ENCODE data around the gene TRAF2.

TRAF2 gene

DNA sequence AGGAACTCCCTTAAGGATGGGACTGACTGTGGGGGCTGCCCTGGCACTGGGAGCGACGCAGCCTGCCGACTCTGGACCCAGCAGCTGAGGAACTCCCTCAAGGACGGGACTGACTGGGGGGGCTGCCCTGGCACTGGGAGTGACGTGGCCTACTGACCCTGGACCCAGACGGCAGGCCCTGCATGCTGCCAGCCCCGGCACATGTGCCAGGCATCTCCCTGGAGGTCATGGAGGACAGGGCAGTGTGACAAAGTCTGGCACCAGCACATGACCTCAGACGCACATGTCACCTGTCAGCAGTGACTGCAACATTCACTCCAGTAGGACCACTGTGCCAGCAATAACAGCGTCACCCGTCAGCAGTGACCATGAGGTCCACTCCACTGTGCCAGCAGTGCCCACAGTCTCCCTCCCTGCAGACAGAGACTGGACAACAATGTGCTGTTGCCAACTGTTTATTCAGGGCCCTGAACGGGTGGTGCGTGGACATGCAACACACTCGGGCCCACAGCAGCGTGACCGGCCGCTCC is 53.7 kb downstream of the TRAF2 start:
- no peak for DNase-seq

GRCh38 chr9:136940526-136941230 is 54.4 kb downstream of the TRAF2 start:
- DNase-seq: no peak

DNA sequence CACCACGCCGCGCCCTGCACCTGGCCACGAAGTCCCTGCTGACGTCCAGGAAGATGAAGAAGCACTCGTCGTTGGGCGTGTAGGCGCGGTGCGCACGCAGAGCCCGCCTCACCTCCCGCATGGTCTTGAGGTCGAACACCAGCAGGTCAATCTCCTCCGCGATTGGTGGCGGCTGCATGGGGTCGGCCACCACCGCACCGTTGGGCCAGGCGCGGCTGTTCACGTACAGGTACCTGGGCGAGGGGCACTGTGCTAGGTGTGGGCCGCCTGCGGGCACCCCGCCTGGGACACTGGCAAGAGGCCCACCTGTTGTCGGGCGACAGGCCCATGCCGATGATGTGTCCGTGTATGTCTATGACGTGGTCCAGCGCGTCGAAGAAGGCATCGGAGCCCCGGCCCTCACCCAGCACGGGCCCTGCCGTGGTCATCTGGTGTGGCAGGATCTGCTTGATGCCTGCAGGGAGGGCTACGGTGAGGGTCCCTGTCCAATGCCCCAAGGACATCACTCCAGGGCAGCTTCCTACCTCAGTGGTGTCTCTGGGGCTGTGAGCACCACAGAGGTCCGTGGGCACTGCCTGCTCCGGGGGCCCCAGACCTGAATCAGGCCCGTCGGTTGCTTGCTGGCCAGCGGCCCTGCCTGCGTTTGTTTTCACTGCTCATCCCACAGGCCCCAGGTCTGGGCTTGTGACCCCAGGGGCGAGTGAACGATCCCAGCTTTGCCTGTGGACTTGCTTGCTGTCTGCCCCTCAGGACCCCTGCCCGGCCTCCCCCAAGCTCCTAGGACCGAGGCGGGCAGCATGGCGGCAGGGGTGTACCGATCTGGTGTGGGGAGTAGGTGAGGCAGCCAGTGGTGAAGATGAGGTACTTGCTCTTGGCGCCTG is 55.2 kb downstream of the TRAF2 start:
- no peak for DNase-seq

GRCh38 chr9:136942112-136942880 is 56.0 kb downstream of the TRAF2 start:
- DNase-seq: no peak

GRCh38 chr9:136942881-136943230 is 56.5 kb downstream of the TRAF2 start:
- no peak for DNase-seq

GRCh38 chr9:136943291-136944211 is 57.2 kb downstream of the TRAF2 start:
- DNase-seq: no peak

GRCh38 chr9:136944212-136944518 is 57.8 kb downstream of the TRAF2 start:
- DNase-seq: peak; percentile 56

GRCh38 chr9:136944519-136945332 is 58.4 kb downstream of the TRAF2 start, which contains the start of the genes C8G and FBXW5:
Gene C8G, plus strand, starts transcription at chr9:136945243. Its CDS starts 78 bp downstream, at chr9:136945321.
Gene FBXW5, minus strand, starts transcription at chr9:136944738. Its CDS starts 655 bp downstream, at chr9:136944083.
- peak; percentile 93 for DNase-seq

DNA sequence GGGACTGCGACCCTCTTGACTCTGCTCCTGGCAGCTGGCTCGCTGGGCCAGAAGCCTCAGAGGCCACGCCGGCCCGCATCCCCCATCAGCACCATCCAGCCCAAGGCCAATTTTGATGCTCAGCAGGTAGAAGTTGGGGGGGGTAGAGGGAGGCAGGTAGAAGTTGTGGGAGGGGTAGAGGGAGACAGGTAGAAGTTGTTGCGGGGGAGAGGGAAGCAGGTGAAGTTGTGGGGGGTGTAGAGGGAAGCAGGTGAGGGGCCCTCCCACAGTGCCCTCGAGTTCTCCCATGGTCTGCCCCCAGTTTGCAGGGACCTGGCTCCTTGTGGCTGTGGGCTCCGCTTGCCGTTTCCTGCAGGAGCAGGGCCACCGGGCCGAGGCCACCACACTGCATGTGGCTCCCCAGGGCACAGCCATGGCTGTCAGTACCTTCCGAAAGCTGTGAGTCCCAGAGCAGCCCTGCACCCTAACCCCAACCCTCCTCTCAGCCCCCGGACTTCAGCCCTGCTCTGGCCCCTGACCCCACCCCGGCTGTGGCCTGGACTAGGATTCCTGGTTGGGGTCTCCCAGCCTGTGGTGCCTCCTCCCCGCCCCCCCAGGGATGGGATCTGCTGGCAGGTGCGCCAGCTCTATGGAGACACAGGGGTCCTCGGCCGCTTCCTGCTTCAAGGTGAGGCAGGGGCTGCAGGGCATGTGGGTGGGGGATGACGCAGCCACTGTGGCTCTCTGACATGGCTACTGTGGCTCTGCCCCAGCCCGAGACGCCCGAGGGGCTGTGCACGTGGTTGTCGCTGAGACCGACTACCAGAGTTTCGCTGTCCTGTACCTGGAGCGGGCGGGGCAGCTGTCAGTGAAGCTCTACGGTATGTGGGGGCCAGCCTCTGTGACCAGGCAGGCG is 59.3 kb downstream of the TRAF2 start:
- no peak for DNase-seq

DNA sequence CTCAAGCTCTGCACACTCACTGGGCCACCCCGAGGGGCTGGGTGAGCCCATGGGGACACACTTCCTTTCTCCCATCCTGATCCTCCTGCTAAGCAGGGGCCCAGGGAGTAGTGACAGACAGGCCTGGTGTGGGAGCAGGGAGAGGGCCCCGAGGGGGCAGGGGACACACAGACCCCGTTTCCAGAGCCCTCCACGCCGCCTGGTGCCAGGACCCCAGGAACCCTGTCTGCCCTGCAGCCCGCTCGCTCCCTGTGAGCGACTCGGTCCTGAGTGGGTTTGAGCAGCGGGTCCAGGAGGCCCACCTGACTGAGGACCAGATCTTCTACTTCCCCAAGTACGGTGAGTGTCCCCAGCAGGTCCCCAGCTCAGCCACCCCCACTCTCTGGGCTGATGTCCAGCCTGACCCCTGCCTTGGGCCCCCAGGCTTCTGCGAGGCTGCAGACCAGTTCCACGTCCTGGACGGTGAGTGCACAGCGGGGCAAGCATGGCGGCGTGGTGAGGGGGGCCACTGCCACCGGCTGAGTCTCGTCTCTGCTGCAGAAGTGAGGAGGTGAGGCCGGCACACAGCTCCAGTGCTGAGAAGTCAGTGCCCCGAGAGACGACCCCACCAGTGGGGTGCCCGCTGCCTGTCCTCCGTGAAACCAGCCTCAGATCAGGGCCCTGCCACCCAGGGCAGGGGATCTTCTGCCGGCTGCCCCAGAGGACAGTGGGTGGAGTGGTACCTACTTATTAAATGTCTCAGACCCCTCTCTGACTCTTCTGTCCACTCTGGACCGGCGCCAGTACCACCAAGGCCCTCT is 60.1 kb downstream of the TRAF2 start:
- no peak for DNase-seq

GRCh38 chr9:136947028-136947891 is 60.9 kb downstream of the TRAF2 start:
- DNase-seq: no peak

- peak; percentile 21 for DNase-seq
These were observed 61.7 kb downstream of the TRAF2 start for GRCh38 chr9:136947955-136948510.

- no peak for DNase-seq
These were observed 63.0 kb downstream of the TRAF2 start for GRCh38 chr9:136949239-136949816.

- peak; percentile 77 for DNase-seq
These were observed 63.7 kb downstream of the TRAF2 start for GRCh38 chr9:136949817-136950655.

DNA sequence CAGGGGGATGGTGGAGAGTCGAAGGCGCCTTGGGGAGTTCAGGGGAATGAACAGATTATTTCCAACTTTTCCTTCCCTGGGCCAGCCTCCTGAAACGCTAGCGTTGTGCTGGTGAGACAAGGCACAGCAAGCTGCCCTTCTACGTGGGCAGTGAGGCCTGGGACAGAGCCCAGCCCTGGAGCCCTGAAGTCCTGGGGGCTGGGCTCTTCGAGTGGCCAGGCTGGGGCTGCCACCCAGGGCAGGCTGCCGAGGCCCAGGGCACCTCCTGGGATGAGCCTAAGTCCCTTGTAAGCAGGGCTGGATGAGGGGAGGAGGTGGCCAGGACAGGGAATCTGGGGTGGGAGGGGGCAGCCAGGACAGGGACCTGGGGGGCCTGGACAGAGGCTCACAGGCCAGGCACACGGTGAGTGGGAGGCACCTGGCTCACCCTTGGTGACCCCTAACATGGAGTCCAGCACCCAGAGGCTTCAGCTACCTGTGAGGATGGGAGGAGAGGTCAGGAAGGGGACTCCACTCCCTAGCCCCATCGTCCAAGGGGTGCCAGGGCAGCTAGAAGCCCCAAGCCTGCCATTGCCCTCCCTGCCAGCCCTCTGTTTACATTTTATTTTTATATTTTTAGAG is 64.5 kb downstream of the TRAF2 start:
- no peak for DNase-seq
